Mucosa of descending colon (tissue), 3 donors: ENCODE results near the gene ARFGAP3. TPM values are rescaled to one million over a fixed set of nuclear protein-coding genes. Genes with fewer than 3 reads are reported as not detected.
A peak's percentile ranks its signal among the peaks of the same experiment; 100 is the strongest.
"Not testable (repeated sequence)": the region's sequence is repeated elsewhere in the genome, so short reads cannot be mapped to it uniquely, and the experiment has no call there.

ENCODE experiments used
- ATAC-seq: fragments of 200-7000 bp; cut with Tn5 transposase; one replicate; pipeline ENCODE4 v1.9.1; 2020; ENCODE audit warnings: mild to moderate bottlenecking, moderate library complexity
- DNase-seq, 3 donors: peaks; one replicate each; pipeline ENCODE4 v3.0.0-alpha.2; 2020
- H3K36me3 ChIP-seq: fragments of 200-600 bp; one replicate; pipeline ENCODE4 v1.8.0; 2021; ENCODE audit warnings: low read depth, mild to moderate bottlenecking
- H3K4me1 ChIP-seq: fragments of 200-600 bp; one replicate; pipeline ENCODE4 v1.8.0; 2021; ENCODE audit warnings: low read depth, mild to moderate bottlenecking
- H3K4me3 ChIP-seq: fragments of 200-600 bp; one replicate; pipeline ENCODE4 v1.8.0; 2021; ENCODE audit warnings: mild to moderate bottlenecking
- H3K9me3 ChIP-seq: fragments of 200-600 bp; one replicate; pipeline ENCODE4 v1.8.0; 2021; ENCODE audit warnings: mild to moderate bottlenecking
- intact Hi-C, 2 donors: fragments of 100-400 bp; cut with DNase I in 1 of 2; cut with micrococcal nuclease in 1 of 2; formaldehyde crosslinking; loops; one replicate each; pipeline versions ENCODE4 v1.11.0 to v1.11.1; 2022; cut with DNase I, micrococcal nuclease
- total RNA-seq, 3 donors: library from RNA; stranded (reverse); fragmentation: NEBNext Ultra II Directional in 2 of 3; extraction: Animal tissue kit (Norgen Biotek cat#: 25700) in 2 of 3; gene quantifications; one replicate each; pipeline versions ENCODE4 v1.2.1 to v1.2.4, GENCODE V29; 2021 to 2023
- TF ChIP-seq, protein P1 (sequence below): fragments of 200-600 bp; IDR thresholded peaks from one replicate; pipeline ENCODE4 v1.8.0; 2022; ENCODE audit warnings: antibody characterized with exemption, mild to moderate bottlenecking
- donor health status: DM: no; HTN: no; CAD: no; lungs with moderate emphysema.
- donor health status: DM: no; HTN: no; CAD: no.
- donor health status: DM: no; HTN: yes; CAD: no.

The ARFGAP3 gene
- total RNA-seq, 3 donors from 2014 or later: 20.0 to 41.3 (median 34.3) TPM

DNA sequence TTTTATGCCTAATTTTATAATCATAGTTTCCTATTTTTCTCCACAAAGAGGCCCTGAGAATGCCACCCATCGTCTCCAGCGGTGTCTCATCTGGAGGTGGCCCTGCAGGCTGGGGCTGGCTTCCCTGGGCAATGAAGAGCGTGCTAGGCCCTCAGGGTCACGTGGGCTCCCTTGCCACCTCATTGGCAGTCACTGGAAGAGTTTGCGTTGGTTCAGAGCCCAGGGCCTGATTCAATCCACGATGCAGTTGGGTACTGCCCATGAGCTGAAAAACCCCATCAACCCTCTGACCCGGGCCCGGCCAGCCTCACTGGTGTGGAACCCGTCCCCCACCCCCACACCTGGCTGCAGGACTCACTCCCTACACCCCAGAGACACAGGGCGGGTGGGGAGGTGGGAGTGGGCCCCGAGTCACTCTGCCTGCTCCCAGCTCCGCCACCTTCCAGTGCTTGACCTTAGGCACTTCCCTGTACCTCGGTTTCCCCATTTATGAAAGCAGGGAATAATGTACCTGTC is 93.0 kb downstream of the ARFGAP3 start:
- H3K4me1 ChIP-seq: no peaks in the 10 kb centered on the region
- no peak for DNase-seq
- TF ChIP-seq, protein P1, sequence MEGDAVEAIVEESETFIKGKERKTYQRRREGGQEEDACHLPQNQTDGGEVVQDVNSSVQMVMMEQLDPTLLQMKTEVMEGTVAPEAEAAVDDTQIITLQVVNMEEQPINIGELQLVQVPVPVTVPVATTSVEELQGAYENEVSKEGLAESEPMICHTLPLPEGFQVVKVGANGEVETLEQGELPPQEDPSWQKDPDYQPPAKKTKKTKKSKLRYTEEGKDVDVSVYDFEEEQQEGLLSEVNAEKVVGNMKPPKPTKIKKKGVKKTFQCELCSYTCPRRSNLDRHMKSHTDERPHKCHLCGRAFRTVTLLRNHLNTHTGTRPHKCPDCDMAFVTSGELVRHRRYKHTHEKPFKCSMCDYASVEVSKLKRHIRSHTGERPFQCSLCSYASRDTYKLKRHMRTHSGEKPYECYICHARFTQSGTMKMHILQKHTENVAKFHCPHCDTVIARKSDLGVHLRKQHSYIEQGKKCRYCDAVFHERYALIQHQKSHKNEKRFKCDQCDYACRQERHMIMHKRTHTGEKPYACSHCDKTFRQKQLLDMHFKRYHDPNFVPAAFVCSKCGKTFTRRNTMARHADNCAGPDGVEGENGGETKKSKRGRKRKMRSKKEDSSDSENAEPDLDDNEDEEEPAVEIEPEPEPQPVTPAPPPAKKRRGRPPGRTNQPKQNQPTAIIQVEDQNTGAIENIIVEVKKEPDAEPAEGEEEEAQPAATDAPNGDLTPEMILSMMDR: no peak
- no peaks in the 10 kb centered on the region for H3K9me3 ChIP-seq
- H3K4me3 ChIP-seq: no peak overlapping the region
- intact Hi-C loops: no loop called here
- no peak for ATAC-seq
- no peaks in the 10 kb centered on the region for H3K36me3 ChIP-seq

DNA sequence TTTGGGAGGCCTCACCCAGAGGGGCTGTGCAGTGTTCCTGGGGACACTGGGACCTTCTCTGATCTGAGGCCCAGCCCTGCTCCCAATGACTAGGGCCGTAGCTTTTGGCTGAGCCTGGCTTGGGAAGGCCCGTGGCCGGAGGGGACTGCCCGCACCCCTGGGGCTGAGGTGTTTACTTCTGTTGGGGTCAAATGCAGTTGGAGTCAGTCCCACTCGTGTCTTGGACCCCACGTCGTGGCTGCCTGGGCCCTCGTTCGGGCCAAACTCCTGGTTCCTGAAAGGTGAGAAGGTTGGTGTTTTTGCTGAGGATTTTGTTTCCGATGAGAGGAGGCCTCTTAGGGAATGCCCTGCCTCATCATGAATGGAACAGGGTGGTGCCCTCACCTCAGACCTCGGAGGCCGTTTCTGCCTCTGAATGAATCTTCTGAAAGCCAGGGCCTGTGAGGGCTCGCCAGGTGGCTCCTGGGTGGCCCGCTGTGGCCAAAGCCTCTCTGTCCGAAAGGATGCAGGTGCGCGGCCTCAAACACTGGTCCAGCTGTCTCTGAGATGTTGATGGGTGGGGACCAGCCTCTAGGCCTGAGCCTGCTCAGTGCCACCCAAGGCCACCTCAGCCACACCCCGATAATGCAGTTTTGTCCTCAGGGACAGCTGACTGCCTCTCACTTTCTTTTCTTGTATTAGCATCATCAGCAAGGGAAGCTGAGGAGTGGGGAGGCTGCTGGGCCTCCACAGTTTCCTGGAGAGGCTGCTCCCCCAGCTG is 96.1 kb downstream of the ARFGAP3 start:
- H3K36me3 ChIP-seq: no peaks in the 10 kb centered on the region
- no peaks in the 10 kb centered on the region for H3K9me3 ChIP-seq
- intact Hi-C loops: no loop called here
- H3K4me3 ChIP-seq: no peak overlapping the region
- H3K4me1 ChIP-seq: no peaks in the 10 kb centered on the region
- ATAC-seq (no peak), DNase-seq (no peak)
- TF ChIP-seq, protein P1: no peak

DNA sequence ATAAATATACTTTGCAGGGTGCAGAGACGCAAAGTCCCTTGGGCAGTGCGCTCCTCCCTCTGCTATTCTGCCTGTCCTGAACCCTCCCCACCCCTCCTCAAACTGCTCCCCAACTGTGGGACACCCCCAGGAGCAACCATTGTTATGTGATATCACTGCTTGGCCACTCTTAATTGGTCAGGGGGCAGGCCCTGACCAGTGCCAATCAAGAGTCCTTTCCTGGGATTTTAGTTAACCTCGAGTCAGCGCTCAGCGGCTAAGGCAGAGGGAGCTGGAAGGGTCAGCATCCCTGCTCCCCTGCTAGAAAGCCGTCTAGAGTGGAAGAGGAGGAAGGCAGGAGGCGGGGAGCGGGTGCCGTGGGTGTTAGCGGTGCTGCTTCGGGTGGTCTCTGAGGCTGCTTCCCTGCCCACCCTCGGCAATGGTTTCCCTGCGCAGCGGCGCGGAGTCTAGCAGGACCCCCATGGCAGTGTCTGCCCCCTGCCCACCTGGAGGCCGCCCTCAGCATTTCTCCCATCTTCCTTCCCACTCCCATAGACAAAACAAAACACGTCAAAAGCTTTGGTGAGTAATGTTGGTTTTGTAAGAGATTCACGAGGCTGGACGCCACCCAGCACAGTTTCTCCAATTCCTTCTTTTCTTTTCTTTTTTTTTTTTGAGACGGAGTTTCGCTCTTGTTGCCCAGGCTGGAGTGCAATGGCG is 98.0 kb downstream of the ARFGAP3 start:
- intact Hi-C loops: no loop called here
- Histone ChIP-seq H3K4me3 (no peak overlapping the region), H3K36me3 (no peaks in the 10 kb centered on the region), H3K9me3 (no peaks in the 10 kb centered on the region), H3K4me1 (no peaks in the 10 kb centered on the region)
- DNase-seq: peak in 1 of 3 donors; percentile 27
- no peak for ATAC-seq
- TF ChIP-seq, protein P1: no peak

DNA sequence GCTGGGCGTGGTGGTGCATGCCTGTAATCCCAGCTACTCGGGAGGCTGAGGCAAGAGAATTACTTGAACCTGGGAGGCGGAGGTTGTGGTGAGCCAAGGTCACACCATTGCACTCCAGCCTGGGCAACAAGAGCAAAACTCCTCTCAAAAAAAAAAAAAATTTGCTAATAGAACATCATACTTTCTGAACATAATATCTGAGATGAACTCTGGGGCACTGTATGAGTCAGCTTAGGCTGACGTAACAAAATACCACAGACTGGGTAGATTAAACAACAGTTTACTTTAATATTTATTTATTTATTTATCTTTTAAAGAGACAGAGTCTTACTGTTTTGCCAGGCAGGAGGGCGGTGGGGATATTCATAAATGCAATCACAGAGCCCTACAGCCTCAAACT is 101.5 kb downstream of the ARFGAP3 start:
- H3K4me3 ChIP-seq, ATAC-seq, H3K4me1 ChIP-seq, H3K9me3 ChIP-seq, H3K36me3 ChIP-seq, intact Hi-C loops, DNase-seq: not testable (repeated sequence)

DNA sequence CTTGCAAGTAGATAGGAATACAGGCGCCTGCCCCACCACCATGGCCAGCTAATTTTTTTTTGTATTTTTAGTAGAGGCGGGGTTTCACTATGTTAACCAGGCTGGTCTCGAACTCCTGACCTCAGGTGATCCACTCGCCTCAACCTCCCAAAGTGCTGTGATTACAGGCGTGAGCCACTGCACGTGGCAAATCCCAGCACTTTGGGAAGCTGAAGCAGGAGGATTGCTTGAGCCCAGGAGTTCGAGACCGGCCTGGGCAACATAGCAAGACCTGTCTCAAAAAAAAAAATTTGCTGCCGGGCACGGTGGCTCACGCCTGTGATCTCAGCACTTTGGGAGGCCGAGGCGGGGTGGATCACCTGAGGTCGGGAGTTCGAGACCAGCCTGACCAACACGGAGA is 102.0 kb downstream of the ARFGAP3 start:
- H3K4me3 ChIP-seq, intact Hi-C loops, ATAC-seq, DNase-seq, H3K36me3 ChIP-seq, H3K4me1 ChIP-seq, H3K9me3 ChIP-seq: not testable (repeated sequence)

DNA sequence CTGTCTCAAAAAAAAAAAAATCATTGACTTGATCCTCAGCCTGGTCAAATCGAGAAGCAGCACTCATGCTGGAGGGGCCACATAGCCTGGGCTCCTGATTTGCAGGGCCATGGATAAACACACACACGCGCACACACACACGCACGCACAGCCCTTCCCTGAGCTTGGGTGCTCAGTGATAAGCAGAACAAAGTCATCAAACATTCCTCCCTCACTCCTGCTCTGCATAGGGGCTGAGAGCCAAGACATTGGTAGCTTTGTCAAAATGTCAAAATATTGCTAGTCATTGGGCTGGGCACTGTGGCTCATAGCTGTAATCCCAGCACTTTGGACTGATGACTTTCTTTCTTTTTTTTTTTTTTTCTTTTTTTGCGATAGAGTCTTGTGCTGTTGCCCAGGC is 102.4 kb downstream of the ARFGAP3 start:
- ATAC-seq (no peak), DNase-seq (no peak)
- H3K4me1 ChIP-seq: no peaks in the 10 kb centered on the region
- TF ChIP-seq, protein P1: no peak
- no peaks in the 10 kb centered on the region for H3K9me3 ChIP-seq
- intact Hi-C loops: no loop called here
- H3K36me3 ChIP-seq: no peaks in the 10 kb centered on the region
- H3K4me3 ChIP-seq: no peak overlapping the region
